MM.1S (cell line): ENCODE results near the gene GABRP.

Experiments
- DNase-seq: peaks from one replicate; pipeline ENCODE4 v3.0.0-alpha.2; 2015
- H2AFZ ChIP-seq: fragments of 300-600 bp; sonication (generic); 2 replicates; pipeline ENCODE4 v1.6.0; 2016; ENCODE audit warnings: antibody characterized with exemption, low read length
- H3F3A ChIP-seq: fragments of 300-600 bp; sonication (generic); 2 replicates; pipeline ENCODE4 v1.6.1; 2016; ENCODE audit warnings: mild to moderate bottlenecking, antibody characterized with exemption, low read length, moderate library complexity, mixed read lengths; ENCODE audit not compliant: insufficient read depth
- H3K27ac ChIP-seq: fragments of 300-600 bp; sonication (generic); 2 replicates; pipeline ENCODE4 v1.5.1; 2016; ENCODE audit warnings: mild to moderate bottlenecking, low read length
- H3K27me3 ChIP-seq: fragments of 300-600 bp; sonication (generic); replicated peaks from 2 replicates; pipeline ENCODE4 v1.6.0; 2016; ENCODE audit warnings: low read length; ENCODE audit not compliant: insufficient read depth
- H3K36me3 ChIP-seq: fragments of 300-600 bp; sonication (generic); replicated peaks from 2 replicates; pipeline ENCODE4 v1.6.1; 2016; ENCODE audit warnings: mild to moderate bottlenecking, low read length, mixed read lengths; ENCODE audit not compliant: insufficient read depth
- H3K4me1 ChIP-seq: fragments of 300-600 bp; sonication (generic); 2 replicates; pipeline ENCODE4 v1.6.1; 2016; ENCODE audit warnings: low read length, mixed read lengths
- H3K4me2 ChIP-seq: fragments of 300-600 bp; sonication (generic); 2 replicates; pipeline ENCODE4 v1.6.0; 2016; ENCODE audit warnings: low read depth, low read length
- H3K4me3 ChIP-seq: fragments of 300-600 bp; sonication (generic); 2 replicates; pipeline ENCODE4 v1.5.1; 2016; ENCODE audit warnings: low read length, mixed read lengths
- H3K79me2 ChIP-seq: fragments of 300-600 bp; sonication (generic); 2 replicates; pipeline ENCODE4 v1.6.1; 2016; ENCODE audit warnings: mixed run types, low read length, mixed read lengths
- H3K9ac ChIP-seq: fragments of 300-600 bp; sonication (generic); 2 replicates; pipeline ENCODE4 v1.6.1; 2016; ENCODE audit warnings: low read length, mixed read lengths
- H3K9me2 ChIP-seq: fragments of 300-600 bp; sonication (generic); replicated peaks from 2 replicates; pipeline ENCODE4 v1.6.1; 2016; ENCODE audit warnings: mild to moderate bottlenecking, low read length, mixed read lengths; ENCODE audit not compliant: insufficient read depth
- H3K9me3 ChIP-seq: fragments of 300-600 bp; sonication (generic); replicated peaks from 2 replicates; pipeline ENCODE4 v1.6.1; 2016; ENCODE audit warnings: mild to moderate bottlenecking, low read length, mixed read lengths; ENCODE audit not compliant: insufficient read depth
- H4K20me1 ChIP-seq: fragments of 300-600 bp; sonication (generic); 2 replicates; pipeline ENCODE4 v1.6.1; 2016; ENCODE audit warnings: mild to moderate bottlenecking, low read length, moderate library complexity, mixed read lengths; ENCODE audit not compliant: insufficient read depth
- EZH2 ChIP-seq: fragments of 300-600 bp; sonication (generic); optimal IDR thresholded peaks from 2 replicates; pipeline ENCODE3; 2017; ENCODE audit warnings: low read depth, mild to moderate bottlenecking, antibody characterized with exemption, low read length, mixed read lengths
- EZH2phosphoT487 ChIP-seq: fragments of 300-600 bp; sonication (generic); IDR thresholded peaks from 2 replicates; pipeline ENCODE4 v1.6.1; 2018; ENCODE audit warnings: antibody characterized with exemption, low read length
- TF ChIP-seq, protein P1 (sequence below): fragments of 300-600 bp; sonication (generic); IDR thresholded peaks from 2 replicates; pipeline ENCODE4 v1.5.1; 2016; ENCODE audit warnings: antibody characterized with exemption, low read length, mixed read lengths

The GABRP gene

DNA sequence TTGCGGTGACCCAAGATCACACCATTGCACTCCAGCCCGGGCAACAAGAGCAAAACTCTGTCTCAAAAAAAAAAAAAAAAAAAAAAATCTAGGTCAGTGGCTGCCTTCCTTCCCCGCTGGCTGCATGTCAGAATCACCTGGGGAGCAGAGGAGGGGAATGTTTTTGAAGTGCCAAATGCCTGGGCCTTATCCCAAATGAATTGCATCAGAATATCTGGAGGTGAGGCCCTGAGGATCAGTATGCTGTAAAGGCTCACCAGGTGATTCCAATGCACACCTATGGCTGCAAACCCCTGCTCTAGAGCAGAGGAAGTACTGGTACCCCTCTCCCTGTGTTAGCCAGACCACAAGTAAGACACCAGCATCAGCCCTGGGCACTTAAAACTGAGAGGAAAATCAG is 44.7 kb upstream of the GABRP start:
- Histone ChIP-seq H3F3A (no peaks in the 10 kb centered on the region), H3K9me3 (no peaks in the 10 kb centered on the region), H3K9me2 (no peaks in the 10 kb centered on the region), H3K9ac (no peak overlapping the region), H2AFZ (no peak overlapping the region), H3K4me3 (no peak overlapping the region), H3K36me3 (no peaks in the 10 kb centered on the region), H3K27me3 (no peaks in the 10 kb centered on the region), H3K4me1 (no peaks in the 10 kb centered on the region), H3K27ac (no peak overlapping the region), H4K20me1 (no peaks in the 10 kb centered on the region), H3K4me2 (no peak overlapping the region), H3K79me2 (no peaks in the 10 kb centered on the region)
- TF ChIP-seq, protein P1, sequence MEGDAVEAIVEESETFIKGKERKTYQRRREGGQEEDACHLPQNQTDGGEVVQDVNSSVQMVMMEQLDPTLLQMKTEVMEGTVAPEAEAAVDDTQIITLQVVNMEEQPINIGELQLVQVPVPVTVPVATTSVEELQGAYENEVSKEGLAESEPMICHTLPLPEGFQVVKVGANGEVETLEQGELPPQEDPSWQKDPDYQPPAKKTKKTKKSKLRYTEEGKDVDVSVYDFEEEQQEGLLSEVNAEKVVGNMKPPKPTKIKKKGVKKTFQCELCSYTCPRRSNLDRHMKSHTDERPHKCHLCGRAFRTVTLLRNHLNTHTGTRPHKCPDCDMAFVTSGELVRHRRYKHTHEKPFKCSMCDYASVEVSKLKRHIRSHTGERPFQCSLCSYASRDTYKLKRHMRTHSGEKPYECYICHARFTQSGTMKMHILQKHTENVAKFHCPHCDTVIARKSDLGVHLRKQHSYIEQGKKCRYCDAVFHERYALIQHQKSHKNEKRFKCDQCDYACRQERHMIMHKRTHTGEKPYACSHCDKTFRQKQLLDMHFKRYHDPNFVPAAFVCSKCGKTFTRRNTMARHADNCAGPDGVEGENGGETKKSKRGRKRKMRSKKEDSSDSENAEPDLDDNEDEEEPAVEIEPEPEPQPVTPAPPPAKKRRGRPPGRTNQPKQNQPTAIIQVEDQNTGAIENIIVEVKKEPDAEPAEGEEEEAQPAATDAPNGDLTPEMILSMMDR = no peak
- TF ChIP-seq EZH2phosphoT487 = no peak
- TF ChIP-seq EZH2 = no peak
- no peak for DNase-seq

DNA sequence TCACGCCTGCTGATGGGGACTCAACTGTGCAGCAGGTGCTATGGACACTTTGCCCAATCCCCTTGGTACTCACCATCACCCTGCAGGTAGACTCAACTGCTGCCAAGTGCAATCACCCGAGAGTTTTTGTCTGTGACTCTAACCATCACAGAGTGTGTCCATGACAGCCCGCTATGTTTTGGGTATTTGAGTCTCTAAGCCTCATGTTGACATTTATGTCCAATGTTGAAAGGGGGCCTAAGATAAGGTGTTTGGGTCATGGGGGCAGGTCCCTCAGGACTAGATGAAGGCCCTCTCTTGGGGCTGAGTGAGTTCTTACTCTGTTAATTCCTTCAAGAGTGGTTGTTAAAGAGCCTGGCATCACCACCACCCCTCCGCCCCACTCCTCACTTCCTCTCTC is 44.1 kb upstream of the GABRP start:
- Histone ChIP-seq H3K4me1 (no peaks in the 10 kb centered on the region), H3K27me3 (no peaks in the 10 kb centered on the region), H3K27ac (no peak overlapping the region), H3F3A (no peaks in the 10 kb centered on the region), H3K9ac (no peak overlapping the region), H3K4me3 (no peak overlapping the region), H2AFZ (no peak overlapping the region), H3K4me2 (no peak overlapping the region), H3K36me3 (no peaks in the 10 kb centered on the region), H3K9me3 (no peaks in the 10 kb centered on the region), H3K79me2 (no peaks in the 10 kb centered on the region), H4K20me1 (no peaks in the 10 kb centered on the region), H3K9me2 (no peaks in the 10 kb centered on the region)
- TF ChIP-seq, protein P1 = no peak
- TF ChIP-seq EZH2 = no peak
- no peak for TF ChIP-seq EZH2phosphoT487
- DNase-seq = no peak

DNA sequence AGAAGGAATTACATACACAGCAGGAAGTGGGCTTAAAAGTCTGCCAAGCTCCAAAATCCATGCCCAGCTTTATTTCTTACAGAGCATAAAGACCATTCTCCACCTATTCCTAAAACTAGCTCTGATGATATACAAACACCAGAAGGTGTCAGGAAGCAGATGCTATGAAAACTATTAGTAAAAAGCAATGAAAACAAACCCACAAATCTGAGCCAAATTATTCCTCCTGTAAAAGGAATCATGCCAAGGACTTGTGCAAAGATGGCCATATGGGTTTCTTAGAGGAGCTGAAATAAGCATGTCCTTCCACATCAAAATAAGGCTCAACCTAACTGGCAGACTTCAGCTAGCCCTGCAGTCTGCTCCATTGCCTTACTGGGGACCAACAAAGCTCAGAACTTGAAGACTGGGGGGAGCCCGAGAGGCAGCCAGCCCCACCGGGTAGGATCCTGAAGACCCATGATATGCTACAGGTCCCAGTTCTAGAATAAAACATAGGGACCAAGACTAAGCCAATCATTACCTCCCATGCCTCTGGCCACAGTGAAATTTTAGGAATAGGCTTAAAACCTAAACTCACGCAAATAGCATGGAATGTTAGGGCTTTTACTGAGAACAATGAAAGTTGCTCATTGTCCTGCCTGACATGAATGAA is 42.8 kb upstream of the GABRP start:
- Histone ChIP-seq H2AFZ (no peak overlapping the region), H3F3A (peaks cover 8% of the 10 kb centered on the region), H3K79me2 (no peaks in the 10 kb centered on the region), H4K20me1 (no peaks in the 10 kb centered on the region), H3K9me3 (no peaks in the 10 kb centered on the region), H3K4me2 (no peak overlapping the region), H3K9ac (no peak overlapping the region), H3K27me3 (no peaks in the 10 kb centered on the region), H3K27ac (no peak overlapping the region), H3K36me3 (no peaks in the 10 kb centered on the region), H3K9me2 (no peaks in the 10 kb centered on the region), H3K4me3 (no peak overlapping the region), H3K4me1 (peaks cover 10% of the 10 kb centered on the region)
- TF ChIP-seq, protein P1 = no peak
- TF ChIP-seq EZH2phosphoT487 (no peak), EZH2 (no peak)
- DNase-seq = no peak
